Stomach smooth muscle (tissue), 2 donors: ENCODE results near the gene GARRE1.
"Not testable (repeated sequence)": the region's sequence is repeated elsewhere in the genome, so short reads cannot be mapped to it uniquely, and the experiment has no call there.

Experiments
- H3K27ac ChIP-seq: one replicate; pipeline ENCODE4 v1.7.0; 2013; ENCODE audit warnings: mild to moderate bottlenecking, low read length, inconsistent platforms
- H3K27me3 ChIP-seq, 2 donors: one replicate each; pipeline ENCODE4 v1.7.0; 2013; ENCODE audit warnings: low read length in 2 of 2; ENCODE audit not compliant: insufficient read depth in 2 of 2, control insufficient read depth in 1 of 2
- H3K36me3 ChIP-seq, 2 donors: one replicate each; pipeline ENCODE4 v1.7.0; 2013; ENCODE audit warnings: low read length in 2 of 2; ENCODE audit not compliant: control insufficient read depth in 2 of 2, insufficient read depth in 2 of 2
- H3K4me1 ChIP-seq: one replicate; pipeline ENCODE4 v1.7.0; 2013; ENCODE audit warnings: low read length; ENCODE audit not compliant: control insufficient read depth, insufficient read depth
- H3K4me3 ChIP-seq, 2 donors: one replicate each; pipeline ENCODE4 v1.7.0; 2013; ENCODE audit warnings: low read length in 2 of 2
- H3K9ac ChIP-seq, 2 donors: one replicate each; pipeline ENCODE4 v1.7.0; 2013; ENCODE audit warnings: low read length in 2 of 2, mild to moderate bottlenecking in 1 of 2
- H3K9me3 ChIP-seq, 2 donors: one replicate each; pipeline ENCODE4 v1.7.0; 2013; ENCODE audit warnings: low read length in 2 of 2; ENCODE audit not compliant: control insufficient read depth in 2 of 2
- donor health status: healthy.
- donor health status: Pancreatic carcinoma.

GARRE1 gene

DNA sequence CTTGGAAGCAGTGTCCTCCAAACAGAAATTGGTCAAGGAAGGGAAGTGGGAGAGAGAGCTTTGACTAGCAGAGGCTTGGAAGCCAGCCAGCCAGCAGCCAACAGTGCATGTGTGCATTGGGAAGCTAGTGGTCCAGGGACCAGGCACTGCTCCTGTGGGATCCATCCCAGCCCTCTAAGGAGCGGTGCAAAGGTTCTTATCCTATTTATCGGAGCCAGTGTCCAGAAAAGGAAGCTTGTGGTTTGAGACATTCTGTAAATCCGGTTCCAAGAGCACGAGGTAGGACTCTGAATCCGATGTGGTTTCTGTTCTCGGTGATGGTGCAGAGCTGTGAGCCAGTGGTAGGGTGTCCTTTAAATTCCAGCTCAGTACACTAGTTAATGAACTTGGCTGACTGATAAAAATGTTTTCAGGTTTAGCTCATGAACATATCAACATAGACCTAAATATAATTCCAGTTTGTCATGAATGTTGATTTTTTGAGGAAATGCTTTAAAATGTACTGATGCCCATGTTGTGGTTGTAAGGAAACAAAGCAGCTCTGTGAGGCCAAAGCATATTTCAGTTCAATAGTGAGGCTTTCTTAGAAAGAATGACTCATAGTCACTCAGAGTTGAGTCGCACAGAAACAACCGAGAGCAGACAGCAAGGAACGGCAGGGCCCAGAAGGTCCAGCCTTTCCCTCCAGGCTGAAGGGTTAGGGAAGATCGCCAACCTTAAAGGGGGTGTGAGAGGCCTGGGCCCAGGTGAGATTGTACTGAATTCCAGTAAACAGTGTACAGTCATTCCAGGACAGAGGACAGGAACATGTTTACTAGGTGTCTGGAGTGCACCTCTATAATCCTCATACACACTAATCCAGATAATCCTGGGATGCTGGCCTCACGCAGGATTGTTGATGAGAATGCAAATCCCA, 21.5 kb upstream of the GARRE1 start:
- H3K9ac ChIP-seq = peak overlapping the region in 1 of 2 donors; percentile 47
- H3K27me3 ChIP-seq = no peaks in the 10 kb centered on the region
- no peak overlapping the region for H3K4me3 ChIP-seq
- no peak overlapping the region for H3K27ac ChIP-seq
- H3K4me1 ChIP-seq = peaks cover 15% of the 10 kb centered on the region
- H3K36me3 ChIP-seq = peaks cover 17% of the 10 kb centered on the region in 2 donors
- no peaks in the 10 kb centered on the region for H3K9me3 ChIP-seq

DNA sequence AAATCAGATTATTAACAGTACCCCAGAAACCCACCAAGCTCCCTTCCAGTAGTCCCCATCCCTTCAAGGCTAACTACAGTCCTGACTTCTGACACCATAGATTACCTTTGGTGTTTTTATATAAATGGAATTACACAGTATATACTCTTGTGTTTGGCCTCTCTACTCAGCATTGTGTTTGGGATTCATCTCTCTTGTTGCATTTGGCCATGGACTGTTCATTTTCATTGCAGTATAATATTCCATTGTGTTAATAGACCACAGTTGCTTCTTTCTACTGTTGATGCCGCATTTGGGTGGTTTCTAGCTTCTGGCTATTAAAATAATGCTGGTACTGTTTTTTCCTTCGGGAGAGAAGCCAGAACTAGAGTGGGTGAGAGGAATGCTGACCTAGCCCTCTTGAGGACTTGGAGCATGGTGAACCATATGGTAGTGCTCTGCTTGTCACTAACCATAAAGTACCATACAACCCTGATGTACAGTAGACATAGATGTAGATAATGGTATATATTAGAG, 18.9 kb upstream of the GARRE1 start:
- no peak overlapping the region for H3K27ac ChIP-seq
- no peaks in the 10 kb centered on the region for H3K9me3 ChIP-seq
- peaks cover 15% of the 10 kb centered on the region for H3K4me1 ChIP-seq
- H3K27me3 ChIP-seq = no peaks in the 10 kb centered on the region
- H3K36me3 ChIP-seq = peaks cover 0 to 6% of the 10 kb centered on the region in 2 donors
- H3K4me3 ChIP-seq = no peak overlapping the region
- no peak overlapping the region for H3K9ac ChIP-seq

DNA sequence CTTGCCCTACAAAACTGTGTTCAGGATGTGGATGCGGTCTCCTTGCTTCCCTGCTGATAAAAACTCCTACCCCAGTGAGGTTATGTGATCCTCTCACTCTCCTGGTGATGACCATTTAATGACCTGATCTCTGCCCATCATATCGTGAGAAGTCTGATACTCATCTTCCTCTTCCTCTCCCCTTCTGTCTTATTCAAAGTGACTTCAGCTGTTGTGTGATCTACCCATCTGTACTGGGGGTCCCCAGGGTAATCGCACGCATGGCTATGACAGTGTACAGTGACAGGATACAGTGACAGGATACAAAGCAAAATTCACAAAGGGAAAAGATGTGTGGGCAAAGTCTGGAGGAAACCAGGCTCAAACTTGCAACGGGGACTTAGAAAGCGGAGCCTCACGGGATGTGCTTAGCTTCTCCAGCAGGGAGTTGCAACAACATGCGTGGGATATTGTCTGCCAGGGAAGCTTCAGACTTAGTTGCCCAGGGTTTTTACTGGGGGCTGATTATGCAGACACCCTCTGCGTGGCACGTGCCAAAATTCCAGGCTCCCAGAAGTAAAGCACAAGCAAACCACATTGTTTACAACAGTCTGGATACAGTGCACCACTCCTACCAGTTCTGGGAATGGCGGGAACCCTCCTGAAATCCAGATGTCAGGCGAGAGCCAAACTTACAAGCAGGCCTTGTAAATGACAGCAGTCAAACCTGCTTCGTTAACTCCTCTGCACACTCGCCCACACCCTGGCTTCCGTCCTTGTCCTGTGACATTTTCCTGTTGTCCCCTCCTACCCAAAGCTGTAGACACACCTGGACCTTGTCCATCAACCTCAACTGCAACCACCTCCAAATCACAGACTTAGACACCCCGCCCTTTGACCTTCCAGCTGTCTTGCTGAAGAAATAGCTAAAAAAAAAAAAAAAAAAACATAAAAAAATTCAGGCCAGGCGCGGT, 18.0 kb upstream of the GARRE1 start:
- H3K36me3 ChIP-seq = peaks cover 0 to 3% of the 10 kb centered on the region in 2 donors
- peak overlapping the region; percentile 18 for H3K27ac ChIP-seq
- H3K4me1 ChIP-seq = peaks cover 15% of the 10 kb centered on the region
- no peaks in the 10 kb centered on the region for H3K27me3 ChIP-seq
- no peak overlapping the region for H3K4me3 ChIP-seq
- no peak overlapping the region for H3K9ac ChIP-seq
- H3K9me3 ChIP-seq = no peaks in the 10 kb centered on the region

DNA sequence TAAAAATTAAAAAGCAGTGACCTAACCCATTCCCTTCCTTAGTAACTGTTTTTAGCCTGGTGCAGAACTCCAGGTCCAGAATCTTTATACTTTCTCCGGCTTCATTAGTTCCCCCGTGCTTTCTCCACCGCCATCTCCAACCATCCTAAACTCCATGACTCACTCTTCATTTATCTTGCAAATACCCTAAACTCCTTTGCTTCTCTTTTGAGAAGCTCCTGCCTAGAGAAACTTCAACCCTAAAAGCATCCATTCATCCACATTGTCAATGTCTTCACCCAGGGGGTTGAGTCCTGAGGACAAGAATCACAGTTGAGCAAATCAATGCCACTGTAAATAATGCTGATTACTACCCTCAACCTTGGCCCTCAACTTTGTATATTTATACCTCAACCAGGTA, 17.1 kb upstream of the GARRE1 start:
- Histone ChIP-seq H3K36me3 (peaks cover 0 to 2% of the 10 kb centered on the region in 2 donors), H3K9ac (no peak overlapping the region), H3K27me3 (no peaks in the 10 kb centered on the region), H3K4me1 (peaks cover 15% of the 10 kb centered on the region), H3K9me3 (no peaks in the 10 kb centered on the region), H3K4me3 (no peak overlapping the region), H3K27ac (no peak overlapping the region)

DNA sequence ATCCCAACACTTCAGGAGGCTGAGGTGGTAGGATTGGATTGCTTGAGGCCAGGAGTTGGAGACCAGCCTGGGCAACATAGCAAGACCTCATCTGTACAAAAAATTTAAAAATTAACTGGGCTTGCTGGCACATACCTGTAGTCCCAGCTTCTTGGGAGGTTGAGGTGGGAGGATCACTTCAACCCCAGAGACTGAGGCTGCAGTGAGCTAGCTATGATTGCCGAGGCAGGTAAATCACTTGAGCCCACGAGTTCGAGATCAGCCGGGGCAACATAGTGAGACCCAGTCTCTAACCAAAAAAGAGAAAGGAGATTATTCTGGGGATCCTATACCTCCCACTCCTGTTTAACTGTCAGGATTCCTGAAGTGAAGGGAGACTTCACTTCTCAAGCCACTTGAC, 16.4 kb upstream of the GARRE1 start:
- no peaks in the 10 kb centered on the region for H3K9me3 ChIP-seq

DNA sequence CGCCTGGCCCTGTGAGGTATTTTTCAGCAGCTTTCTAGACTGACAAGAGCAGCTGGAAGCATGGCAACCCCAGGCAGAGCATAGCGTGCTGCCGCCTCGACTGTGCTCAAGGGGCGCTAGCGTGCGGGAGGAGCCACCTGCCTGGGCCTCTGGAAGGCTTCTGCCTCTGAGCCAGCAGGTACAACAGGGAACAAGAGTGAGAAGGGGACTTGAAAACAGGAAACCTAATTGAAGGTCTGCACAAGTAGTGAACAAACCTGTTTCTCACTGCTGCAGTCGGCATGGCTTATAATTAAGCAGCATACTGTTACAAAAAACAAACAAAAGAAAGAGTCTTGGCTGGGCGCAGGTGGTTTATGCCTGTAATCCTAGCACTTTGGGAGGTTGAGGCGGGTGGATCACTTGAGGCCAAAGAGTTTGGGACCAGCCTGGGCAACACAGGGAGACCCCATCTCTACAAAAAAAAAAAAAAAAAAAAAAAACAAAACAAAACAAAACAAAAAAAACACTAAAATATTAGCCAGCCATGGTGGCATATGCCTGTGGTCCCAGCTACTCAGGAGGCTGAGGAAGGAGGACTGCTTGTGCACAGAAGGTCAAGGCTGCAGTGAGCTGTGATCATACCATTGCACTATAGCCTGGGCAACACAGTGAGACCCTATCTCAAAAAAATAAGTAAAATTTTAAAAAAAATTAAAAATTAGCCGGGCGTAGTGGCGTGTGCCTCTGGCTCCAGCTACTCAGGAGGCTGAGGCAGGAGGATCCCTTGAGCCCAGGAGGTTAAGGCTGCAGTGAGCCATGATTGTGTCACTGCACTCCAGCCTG, 12.6 kb upstream of the GARRE1 start:
- H3K36me3 ChIP-seq = no peaks in the 10 kb centered on the region
- no peak overlapping the region for H3K27ac ChIP-seq
- H3K9ac ChIP-seq = no peak overlapping the region
- no peaks in the 10 kb centered on the region for H3K9me3 ChIP-seq
- no peak overlapping the region for H3K4me3 ChIP-seq
- peaks cover under 1% of the 10 kb centered on the region for H3K4me1 ChIP-seq
- H3K27me3 ChIP-seq = no peaks in the 10 kb centered on the region

More for the DNA sequence above, 16.4 kb upstream of the GARRE1 start:
- Histone ChIP-seq H3K4me1 (peaks cover 10% of the 10 kb centered on the region), H3K36me3 (peaks cover 0 to 2% of the 10 kb centered on the region in 2 donors), H3K4me3 (no peak overlapping the region), H3K9ac (no peak overlapping the region), H3K27me3 (no peaks in the 10 kb centered on the region), H3K27ac (no peak overlapping the region)

DNA sequence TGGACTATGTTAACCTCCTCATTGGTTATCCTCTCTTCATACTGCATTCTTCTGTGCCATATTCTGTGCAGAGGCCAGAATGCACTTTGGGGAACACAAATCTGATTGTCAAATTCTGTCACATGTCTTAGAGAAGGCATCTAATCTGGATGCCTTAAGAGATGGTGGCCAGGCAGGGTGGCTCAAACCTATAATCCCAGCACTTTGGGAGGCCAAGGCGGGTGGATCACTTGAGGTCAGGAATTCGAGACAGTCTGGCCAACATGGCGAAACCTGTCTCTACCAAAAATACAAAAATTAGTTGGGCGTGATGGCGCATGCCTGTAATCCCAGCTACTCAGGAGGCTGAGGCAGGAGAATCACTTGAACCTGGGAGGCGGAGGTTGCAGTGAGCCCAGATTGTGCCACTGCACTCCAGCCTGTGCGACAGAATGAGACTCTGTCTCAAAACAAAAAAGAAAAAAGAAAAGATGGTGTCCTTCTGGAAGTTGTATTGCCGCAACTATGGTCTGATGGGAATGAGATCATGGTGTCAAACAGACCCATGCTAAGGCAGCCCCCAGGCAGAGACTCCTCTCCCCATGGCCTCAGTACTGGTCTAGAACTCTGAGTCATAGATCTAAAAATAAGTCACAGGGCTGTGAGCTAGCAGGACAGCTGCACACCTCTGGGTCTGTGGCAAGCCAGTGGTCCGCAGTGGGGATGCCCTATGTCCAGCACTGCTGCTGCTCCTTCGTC, 11.0 kb upstream of the GARRE1 start:
- H3K36me3 ChIP-seq, H3K9ac ChIP-seq, H3K27ac ChIP-seq, H3K27me3 ChIP-seq, H3K4me3 ChIP-seq, H3K9me3 ChIP-seq, H3K4me1 ChIP-seq: not testable (repeated sequence)

DNA sequence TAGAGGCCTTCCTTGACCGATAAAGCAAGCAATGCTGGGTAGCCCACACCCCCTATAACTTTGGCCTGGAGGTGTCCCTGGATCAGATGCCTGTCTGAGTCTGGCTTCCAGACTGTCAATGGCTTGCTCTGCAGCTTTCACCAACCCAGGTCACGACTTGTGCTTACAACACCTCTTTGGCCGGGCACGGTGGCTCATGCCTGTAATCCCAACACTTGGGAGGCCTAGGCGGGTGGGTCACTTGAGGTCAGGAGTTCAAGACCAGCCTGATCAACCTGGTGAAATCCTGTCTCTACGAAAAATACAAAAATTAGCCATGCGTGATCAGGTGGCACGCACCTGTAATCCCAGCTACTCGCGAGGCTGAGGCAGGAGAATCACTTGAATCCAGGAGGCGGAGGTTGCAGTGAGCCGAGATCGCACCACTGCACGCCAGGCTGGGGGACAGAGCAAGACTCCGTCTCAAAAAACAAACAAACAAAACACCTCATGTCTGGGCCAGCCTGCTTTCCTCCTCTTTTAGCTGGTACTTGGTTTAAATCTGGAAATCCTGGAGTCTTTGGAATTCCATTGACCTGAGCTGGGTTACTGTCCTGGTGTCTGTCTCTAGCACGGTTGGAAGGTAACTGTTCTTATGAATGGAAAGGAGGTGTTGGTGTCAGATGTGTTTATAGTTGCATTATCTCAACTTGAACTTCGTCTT, 10.3 kb upstream of the GARRE1 start:
- Histone ChIP-seq H3K36me3 (no peaks in the 10 kb centered on the region), H3K4me1 (no peaks in the 10 kb centered on the region), H3K9ac (no peak overlapping the region), H3K9me3 (no peaks in the 10 kb centered on the region), H3K27me3 (no peaks in the 10 kb centered on the region), H3K4me3 (no peak overlapping the region), H3K27ac (no peak overlapping the region)

DNA sequence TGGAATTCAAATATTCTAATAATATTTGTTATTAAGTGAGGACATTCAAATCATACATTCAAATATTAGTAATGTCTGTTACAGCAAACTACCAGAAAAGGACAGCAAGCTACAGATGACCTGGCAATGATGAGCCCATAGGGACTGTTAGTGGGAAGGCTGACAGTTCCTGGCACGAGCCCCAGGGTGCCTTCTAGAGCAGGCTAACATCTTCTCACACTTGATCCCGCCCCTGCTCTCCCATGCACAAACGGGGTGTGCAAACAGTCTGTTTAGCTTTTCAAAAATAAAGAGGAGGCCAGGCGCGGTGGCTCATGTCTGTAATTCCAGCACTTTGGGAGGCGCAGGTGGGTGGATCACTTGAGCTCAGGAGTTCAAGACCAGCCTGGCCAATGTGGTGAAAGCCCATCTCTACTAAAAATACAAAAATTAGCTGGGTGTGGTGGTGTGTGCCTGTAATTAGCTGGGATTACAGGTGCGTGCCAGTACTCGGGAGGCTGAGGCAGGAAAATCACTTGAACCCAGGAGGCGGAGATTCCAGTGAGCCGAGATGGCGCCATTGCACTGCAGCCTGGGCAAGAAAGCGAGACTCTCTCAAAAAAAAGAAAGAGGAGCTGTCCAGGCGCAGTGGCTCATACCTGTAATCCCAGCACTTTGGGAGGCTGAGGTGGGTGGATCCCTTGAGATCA, 9.6 kb upstream of the GARRE1 start:
- no peaks in the 10 kb centered on the region for H3K36me3 ChIP-seq
- H3K4me3 ChIP-seq = no peak overlapping the region
- no peaks in the 10 kb centered on the region for H3K4me1 ChIP-seq
- no peaks in the 10 kb centered on the region for H3K9me3 ChIP-seq
- H3K9ac ChIP-seq = no peak overlapping the region
- no peak overlapping the region for H3K27ac ChIP-seq
- no peaks in the 10 kb centered on the region for H3K27me3 ChIP-seq
